Measurements from ENCODE around the gene GUCY1A2.

GRCh38 chr11:106694501-106694900, 323.8 kb downstream of the GUCY1A2 start:
- TF ChIP-seq CTCF (optimal IDR thresholded peaks at IDR 0.05 in 1 of 3, IDR thresholded peaks at IDR 0.05 in 1 of 3, conservative IDR thresholded peaks at IDR 0.05 in 1 of 3; ENCODE audit: extremely low read depth in 1 of 3, insufficient read depth in 2 of 3, low read length in 3 of 3) (no peak), EZH2 (IDR thresholded peaks at IDR 0.05; ENCODE audit: low read length) (no peak)

Measured in keratinocyte (primary cell).